Esophagus squamous epithelium (tissue), 5 donors: Measurements from ENCODE around the gene ATP7B. TPM values are rescaled to one million over a fixed set of nuclear protein-coding genes. Genes with fewer than 3 reads are reported as not detected.

Experiments used
- DNase-seq: peaks from one replicate; lab custom pipeline; 2025; lab: John Stamatoyannopoulos, UW
- H3K27ac ChIP-seq, 4 donors: fragments of 200-600 bp; sonication (generic); one replicate each; pipeline ENCODE4 v1.5.1; 2016 to 2019; ENCODE audit warnings: mild to moderate bottlenecking in 1 of 4
- H3K27me3 ChIP-seq, 4 donors: fragments of 200-600 bp; sonication (generic); 1 replicate in 3 of 4; 2 replicates in 1 of 4; pipeline versions ENCODE4 v1.5.1 to v1.6.0; 2017 to 2021; ENCODE audit warnings: antibody characterized with exemption in 1 of 4
- H3K36me3 ChIP-seq, 3 donors: fragments of 200-600 bp; sonication (generic); one replicate each; pipeline ENCODE4 v1.5.1; 2016 to 2019
- H3K4me1 ChIP-seq, 3 donors: fragments of 200-600 bp; sonication (generic); one replicate each; pipeline ENCODE4 v1.5.1; 2017 to 2019
- H3K4me3 ChIP-seq, 4 donors: fragments of 200-600 bp; sonication (generic); 1 replicate in 3 of 4; 2 replicates in 1 of 4; pipeline ENCODE4 v1.5.1; 2016 to 2019; ENCODE audit warnings: mild to moderate bottlenecking in 2 of 4, moderate library complexity in 1 of 4
- H3K9me3 ChIP-seq, 3 donors: fragments of 200-600 bp; sonication (generic); one replicate each; pipeline ENCODE4 v1.5.1; 2016 to 2019
- POLR2A ChIP-seq, 4 donors: fragments of 450-650 bp; IDR thresholded peaks; one replicate each; pipeline ENCODE4 v1.6.1; 2017; ENCODE audit warnings: antibody characterized with exemption in 4 of 4, mild to moderate bottlenecking in 4 of 4, moderate library complexity in 3 of 4
- WGBS, 2 donors: methylation state at CpG; one replicate each; pipeline ENCODE4 v1.1.5; 2018; 5-methylcytosine and 5-hydroxymethylcytosine counted together
- intact Hi-C: fragments of 100-400 bp; cut with DNase I; formaldehyde crosslinking; loops from one replicate; pipeline ENCODE4 v1.15.0; 2022
- total RNA-seq, 4 donors: library from RNA; depleted of rRNA; stranded (reverse); fragments of >200 nt; gene quantifications; one replicate each; pipeline ENCODE4 v1.1.0, GENCODE V29; 2016
- TF ChIP-seq, protein P1 (sequence below), 6 experiments: fragments of 450-650 bp in 4 of 6; fragments of 200-600 bp in 2 of 6; sonication (generic) in 2 of 6; IDR thresholded peaks; one replicate each; pipeline ENCODE4 v1.5.1; 2016 to 2019; ENCODE audit warnings: antibody characterized with exemption in 6 of 6, mild to moderate bottlenecking in 4 of 6, moderate library complexity in 4 of 6
- donor health status: DM: yes; HTN: yes; CAD: no.

Gene ATP7B
- total RNA-seq, 4 donors from 2014 or later = 0.99 to 3.6 (median 2.6) TPM

DNA sequence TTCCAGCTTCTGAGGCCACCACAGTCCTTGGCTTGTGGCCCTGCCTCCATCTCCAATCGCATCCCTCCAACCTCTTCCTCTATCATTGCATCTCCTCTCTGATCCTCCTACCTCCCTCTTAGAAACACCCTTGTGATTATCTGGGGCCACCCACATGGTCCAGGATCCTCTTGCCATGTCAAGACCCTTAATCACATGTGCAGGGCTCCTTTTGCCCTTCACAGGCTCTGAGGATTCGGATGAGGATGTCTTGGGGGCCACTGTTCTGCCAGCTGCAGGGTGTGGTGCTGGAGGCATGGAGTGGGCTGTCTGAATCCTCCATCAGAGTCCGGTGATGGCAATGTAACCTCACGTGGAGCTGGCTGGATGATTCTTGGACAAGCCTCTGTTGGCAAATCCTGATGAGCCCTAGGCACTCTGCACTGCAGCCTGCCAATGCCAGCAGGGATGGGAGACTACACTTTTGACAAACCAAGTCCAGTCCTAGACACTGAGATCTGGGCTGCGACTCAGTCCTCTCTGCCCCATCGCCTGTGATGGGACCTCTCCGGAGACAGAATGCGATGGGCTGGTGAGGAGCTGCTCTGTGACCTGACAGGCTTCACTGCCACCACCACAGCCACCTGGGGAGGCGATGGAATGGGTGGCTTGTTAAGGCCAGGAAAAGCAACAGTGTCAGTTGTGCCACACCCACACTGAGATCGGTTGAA lies 88.3 kb downstream of the ATP7B start:
- intact Hi-C loops = no loop called here
- Histone ChIP-seq H3K27me3 (no peaks in the 10 kb centered on the region), H3K4me1 (no peaks in the 10 kb centered on the region), H3K36me3 (no peaks in the 10 kb centered on the region), H3K27ac (no peak overlapping the region), H3K4me3 (no peak overlapping the region), H3K9me3 (no peaks in the 10 kb centered on the region)
- TF ChIP-seq POLR2A (IDR thresholded peaks at IDR 0.05) = no peak
- TF ChIP-seq, protein P1, sequence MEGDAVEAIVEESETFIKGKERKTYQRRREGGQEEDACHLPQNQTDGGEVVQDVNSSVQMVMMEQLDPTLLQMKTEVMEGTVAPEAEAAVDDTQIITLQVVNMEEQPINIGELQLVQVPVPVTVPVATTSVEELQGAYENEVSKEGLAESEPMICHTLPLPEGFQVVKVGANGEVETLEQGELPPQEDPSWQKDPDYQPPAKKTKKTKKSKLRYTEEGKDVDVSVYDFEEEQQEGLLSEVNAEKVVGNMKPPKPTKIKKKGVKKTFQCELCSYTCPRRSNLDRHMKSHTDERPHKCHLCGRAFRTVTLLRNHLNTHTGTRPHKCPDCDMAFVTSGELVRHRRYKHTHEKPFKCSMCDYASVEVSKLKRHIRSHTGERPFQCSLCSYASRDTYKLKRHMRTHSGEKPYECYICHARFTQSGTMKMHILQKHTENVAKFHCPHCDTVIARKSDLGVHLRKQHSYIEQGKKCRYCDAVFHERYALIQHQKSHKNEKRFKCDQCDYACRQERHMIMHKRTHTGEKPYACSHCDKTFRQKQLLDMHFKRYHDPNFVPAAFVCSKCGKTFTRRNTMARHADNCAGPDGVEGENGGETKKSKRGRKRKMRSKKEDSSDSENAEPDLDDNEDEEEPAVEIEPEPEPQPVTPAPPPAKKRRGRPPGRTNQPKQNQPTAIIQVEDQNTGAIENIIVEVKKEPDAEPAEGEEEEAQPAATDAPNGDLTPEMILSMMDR (IDR thresholded peaks at IDR 0.05) = no peak
- no peak for DNase-seq
- 87 to 100% methylated on average over 4 to 7 of the region's 10 CpGs for WGBS, 2 donors

DNA sequence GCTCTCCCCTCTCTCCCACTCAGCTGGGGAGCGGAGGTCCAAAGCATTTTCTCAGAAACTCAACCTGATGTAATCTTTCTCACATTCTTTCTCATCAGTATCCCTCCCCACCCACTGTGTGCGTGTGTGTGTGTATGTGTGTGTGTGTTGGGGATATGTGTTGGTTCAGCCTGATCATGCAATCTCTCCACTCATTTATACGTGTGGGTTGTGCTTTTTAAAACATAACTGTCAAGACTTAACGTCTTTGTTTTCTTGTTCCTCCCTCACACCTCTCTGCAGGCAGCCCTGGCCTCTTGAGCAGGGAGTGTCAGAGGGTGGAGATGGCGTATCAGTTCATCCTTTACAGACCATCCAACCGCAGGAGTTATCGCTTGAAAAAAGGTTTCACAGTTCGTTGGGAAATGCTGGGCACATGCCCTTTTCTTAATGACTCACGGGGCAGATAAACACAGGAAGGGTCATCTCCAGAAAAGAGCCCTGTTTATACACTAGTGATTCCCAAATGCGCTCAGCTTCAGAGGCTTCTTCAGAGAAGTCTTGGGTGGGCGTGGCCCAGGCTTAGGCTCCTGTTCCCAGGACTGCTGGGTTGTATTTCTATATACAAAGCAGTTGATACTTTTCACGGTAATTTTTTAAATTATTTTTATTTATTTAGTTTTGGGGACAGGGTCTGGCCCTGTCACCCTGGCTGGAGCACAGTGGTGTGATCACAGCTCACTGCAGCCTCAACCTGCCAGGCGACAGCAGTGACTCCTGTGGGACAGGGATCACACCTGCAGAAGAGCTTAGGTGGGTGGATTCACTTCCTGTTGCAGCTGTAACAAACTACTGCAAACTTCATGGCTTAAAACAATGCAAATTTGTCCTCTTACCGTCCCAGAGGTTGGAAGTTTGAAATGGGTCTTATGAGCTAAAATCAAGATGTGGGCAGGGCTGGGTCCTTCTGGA lies 89.2 kb downstream of the ATP7B start:
- H3K4me1 ChIP-seq = no peaks in the 10 kb centered on the region
- TF ChIP-seq, protein P1 (IDR thresholded peaks at IDR 0.05) = no peak
- TF ChIP-seq POLR2A (IDR thresholded peaks at IDR 0.05) = no peak
- DNase-seq = no peak
- no peak overlapping the region for H3K4me3 ChIP-seq
- no peak overlapping the region for H3K27ac ChIP-seq
- H3K36me3 ChIP-seq = no peaks in the 10 kb centered on the region
- no peaks in the 10 kb centered on the region for H3K9me3 ChIP-seq
- intact Hi-C loops = no loop called here
- no peaks in the 10 kb centered on the region for H3K27me3 ChIP-seq
- WGBS, 2 donors = 66 to 67% methylated on average over 13 to 14 of the region's 14 CpGs

DNA sequence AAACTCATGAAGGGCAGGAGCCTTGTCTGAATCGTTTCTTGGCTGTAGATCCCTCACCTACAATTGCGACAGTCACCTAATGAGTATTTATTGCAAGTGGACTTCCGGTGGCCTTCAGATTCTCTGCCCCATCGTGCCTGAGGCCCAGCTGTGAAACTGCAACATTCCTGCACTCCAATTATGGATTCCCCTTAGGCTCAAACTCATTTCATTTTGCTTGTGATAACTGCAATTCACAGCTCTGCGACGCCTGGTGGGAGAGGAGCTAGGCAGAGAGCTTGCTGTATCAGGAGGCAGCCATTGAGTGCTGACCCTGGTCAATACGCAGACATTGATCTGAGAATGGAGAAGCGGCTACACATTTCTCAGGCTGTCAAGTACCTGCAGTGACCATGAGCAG lies 90.5 kb downstream of the ATP7B start:
- WGBS, 2 donors = 70 to 84% methylated on average over 5 to 8 of the region's 8 CpGs
- no peak for DNase-seq
- no peaks in the 10 kb centered on the region for H3K4me1 ChIP-seq

DNA sequence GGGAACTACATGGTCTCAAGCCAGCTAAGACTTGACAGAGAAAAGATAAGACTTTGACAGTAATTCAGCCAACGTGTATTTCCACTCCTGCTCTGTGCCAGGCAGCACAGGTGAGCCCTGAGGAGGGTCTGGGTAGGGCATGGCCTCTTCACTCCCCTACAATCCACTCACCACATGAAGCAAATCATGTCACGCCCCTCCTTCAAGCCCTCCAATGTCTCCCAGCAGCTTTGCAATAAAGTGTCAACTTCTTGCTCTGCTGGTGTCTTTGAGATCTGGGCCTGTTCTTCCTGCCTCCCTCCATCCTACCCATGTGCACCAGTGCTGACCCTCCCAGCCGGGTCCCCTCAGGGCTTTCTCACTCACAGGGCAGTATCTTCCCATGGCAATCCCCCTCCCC lies 91.0 kb downstream of the ATP7B start:
- intact Hi-C loops = no loop called here
- no peak overlapping the region for H3K4me3 ChIP-seq
- H3K36me3 ChIP-seq = no peaks in the 10 kb centered on the region
- WGBS, 2 donors = 55 to 77% methylated on average over 3 of the region's 3 CpGs
- no peaks in the 10 kb centered on the region for H3K27me3 ChIP-seq
- H3K4me1 ChIP-seq = no peaks in the 10 kb centered on the region
- TF ChIP-seq POLR2A (IDR thresholded peaks at IDR 0.05) = no peak
- TF ChIP-seq, protein P1 (IDR thresholded peaks at IDR 0.05) = no peak
- DNase-seq = no peak
- no peak overlapping the region for H3K27ac ChIP-seq
- H3K9me3 ChIP-seq = no peaks in the 10 kb centered on the region

More for the DNA sequence above, 90.5 kb downstream of the ATP7B start:
- intact Hi-C loops = no loop called here
- Histone ChIP-seq H3K36me3 (no peaks in the 10 kb centered on the region), H3K27me3 (no peaks in the 10 kb centered on the region), H3K27ac (no peak overlapping the region), H3K4me3 (no peak overlapping the region), H3K9me3 (no peaks in the 10 kb centered on the region)
- TF ChIP-seq, protein P1 (IDR thresholded peaks at IDR 0.05) = no peak
- TF ChIP-seq POLR2A (IDR thresholded peaks at IDR 0.05) = no peak

DNA sequence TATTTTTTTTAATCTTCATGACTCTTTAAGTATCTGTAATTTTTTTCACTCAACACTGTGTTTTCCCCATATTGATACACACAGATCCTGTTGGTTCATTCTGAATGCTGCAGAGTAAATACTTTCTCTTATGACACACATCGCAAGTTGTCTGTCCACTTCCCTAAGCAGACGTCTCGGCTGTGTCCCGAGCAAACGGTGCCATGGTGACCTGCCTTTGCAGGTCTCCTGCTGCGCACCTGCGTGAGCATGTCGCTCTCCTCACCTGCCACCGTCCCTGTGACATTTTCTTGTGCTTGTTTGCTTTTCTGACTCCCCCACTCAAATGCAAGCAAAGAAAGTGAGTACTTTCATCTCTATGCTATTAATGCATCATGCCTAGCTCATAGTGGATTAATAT lies 91.7 kb downstream of the ATP7B start:
- H3K4me1 ChIP-seq = peaks cover 0 to 4% (median 0%) of the 10 kb centered on the region in 3 donors
- H3K9me3 ChIP-seq = no peaks in the 10 kb centered on the region
- H3K4me3 ChIP-seq = no peak overlapping the region
- no peak for DNase-seq
- intact Hi-C loops = no loop called here
- no peaks in the 10 kb centered on the region for H3K27me3 ChIP-seq
- 45 to 65% methylated on average over 9 of the region's 9 CpGs for WGBS, 2 donors
- no peak for TF ChIP-seq POLR2A (IDR thresholded peaks at IDR 0.05)
- TF ChIP-seq, protein P1 (IDR thresholded peaks at IDR 0.05) = no peak
- no peak overlapping the region for H3K27ac ChIP-seq
- no peaks in the 10 kb centered on the region for H3K36me3 ChIP-seq
